GM12892 (cell line): Measurements from ENCODE around the gene ATF7. TPM values are rescaled to one million over a fixed set of nuclear protein-coding genes. Genes with fewer than 3 reads are reported as not detected.

Source experiments
- DNase-seq: peaks from one replicate; pipeline ENCODE4 v3.0.0; 2011; ENCODE audit not compliant: insufficient read length
- FAIRE-seq: peaks from 2 replicates; lab custom pipeline; 2011; peaks lifted over from hg19 to GRCh38; lab: Jason Lieb, UNC
- POLR2A ChIP-seq: IDR thresholded peaks from 2 replicates; pipeline ENCODE4 v1.6.1; 2011; ENCODE audit warnings: low read depth, low read length, control low read depth
- POLR2AphosphoS5 ChIP-seq: IDR thresholded peaks from 2 replicates; pipeline ENCODE4 v1.6.1; 2011; ENCODE audit warnings: low read depth, low read length, control low read depth
- TAF1 ChIP-seq: IDR thresholded peaks from 2 replicates; pipeline ENCODE4 v1.6.1; 2011; ENCODE audit warnings: low read depth, mild to moderate bottlenecking, control low read depth, low read length, borderline replicate concordance
- polyA plus RNA-seq: library from polyadenylated mRNA; unstranded; fragments of >200 nt; gene quantifications from one replicate; pipeline ENCODE4 v1.2.1, GENCODE V29; 2012; ENCODE audit warnings: missing spikeins, inconsistent platforms; ENCODE audit not compliant: missing spikeins

Gene ATF7
- 14.5 TPM for polyA plus RNA-seq

- DNase-seq (peak; percentile 86), FAIRE-seq (peak; percentile 92)
- TF ChIP-seq POLR2A (peak; percentile 55), TAF1 (0 out of 2 replicates have a peak, but pooled peaks have one; percentile 16), POLR2AphosphoS5 (0 out of 2 replicates have a peak, but pooled peaks have one; percentile 44)
Measured at GRCh38 chr12:53625946-53626701, at the start of gene ATF7. ATF7 (minus strand) TSS chr12:53626382; CDS start chr12:53601000, 25,382 bp downstream.

- FAIRE-seq (no peak), DNase-seq (no peak)
- TF ChIP-seq TAF1 (no peak), POLR2A (no peak), POLR2AphosphoS5 (no peak)
Measured at GRCh38 chr12:53674977-53675700, 49.0 kb upstream of the ATF7 start.

- no peak for DNase-seq
- TF ChIP-seq POLR2A (no peak), TAF1 (no peak), POLR2AphosphoS5 (no peak)
- no peak for FAIRE-seq
Measured at GRCh38 chr12:53670971-53671370, 44.8 kb upstream of the ATF7 start.

GRCh38 chr12:53670308-53670707 lies 44.1 kb upstream of the ATF7 start:
- FAIRE-seq (no peak), DNase-seq (no peak)
- TF ChIP-seq POLR2A: no peak
- TF ChIP-seq POLR2AphosphoS5: no peak

- DNase-seq (no peak), FAIRE-seq (no peak)
- TF ChIP-seq POLR2A (no peak), POLR2AphosphoS5 (no peak), TAF1 (no peak)
Measured at GRCh38 chr12:53667080-53667479, 40.9 kb upstream of the ATF7 start.

GRCh38 chr12:53664936-53665335 lies 38.8 kb upstream of the ATF7 start:
- TF ChIP-seq TAF1: no peak
- TF ChIP-seq POLR2A: no peak
- FAIRE-seq (no peak), DNase-seq (no peak)

GRCh38 chr12:53664191-53664590 lies 38.0 kb upstream of the ATF7 start:
- TF ChIP-seq TAF1 (no peak), POLR2A (no peak)
- no peak for FAIRE-seq

GRCh38 chr12:53660041-53660440 lies 33.9 kb upstream of the ATF7 start:
- FAIRE-seq (no peak), DNase-seq (no peak)
- TF ChIP-seq POLR2A: 0 out of 2 replicates have a peak, but pooled peaks have one; percentile 2
- no peak for TF ChIP-seq POLR2AphosphoS5

More at GRCh38 chr12:53664191-53664590, 38.0 kb upstream of the ATF7 start:
- no peak for DNase-seq

- DNase-seq (no peak), FAIRE-seq (no peak)
- no peak for TF ChIP-seq TAF1
- no peak for TF ChIP-seq POLR2A
Measured at GRCh38 chr12:53659571-53659981, 33.4 kb upstream of the ATF7 start.

GRCh38 chr12:53659011-53659551 lies 32.9 kb upstream of the ATF7 start:
- FAIRE-seq: no peak
- TF ChIP-seq POLR2AphosphoS5: no peak
- no peak for TF ChIP-seq POLR2A
- TF ChIP-seq TAF1: no peak
- DNase-seq: no peak

- TF ChIP-seq TAF1: no peak
- TF ChIP-seq POLR2A: no peak
- no peak for DNase-seq
- FAIRE-seq: no peak
Measured at GRCh38 chr12:53657041-53657440, 30.9 kb upstream of the ATF7 start.
